ENCODE data around the gene SLC24A3.

DNA sequence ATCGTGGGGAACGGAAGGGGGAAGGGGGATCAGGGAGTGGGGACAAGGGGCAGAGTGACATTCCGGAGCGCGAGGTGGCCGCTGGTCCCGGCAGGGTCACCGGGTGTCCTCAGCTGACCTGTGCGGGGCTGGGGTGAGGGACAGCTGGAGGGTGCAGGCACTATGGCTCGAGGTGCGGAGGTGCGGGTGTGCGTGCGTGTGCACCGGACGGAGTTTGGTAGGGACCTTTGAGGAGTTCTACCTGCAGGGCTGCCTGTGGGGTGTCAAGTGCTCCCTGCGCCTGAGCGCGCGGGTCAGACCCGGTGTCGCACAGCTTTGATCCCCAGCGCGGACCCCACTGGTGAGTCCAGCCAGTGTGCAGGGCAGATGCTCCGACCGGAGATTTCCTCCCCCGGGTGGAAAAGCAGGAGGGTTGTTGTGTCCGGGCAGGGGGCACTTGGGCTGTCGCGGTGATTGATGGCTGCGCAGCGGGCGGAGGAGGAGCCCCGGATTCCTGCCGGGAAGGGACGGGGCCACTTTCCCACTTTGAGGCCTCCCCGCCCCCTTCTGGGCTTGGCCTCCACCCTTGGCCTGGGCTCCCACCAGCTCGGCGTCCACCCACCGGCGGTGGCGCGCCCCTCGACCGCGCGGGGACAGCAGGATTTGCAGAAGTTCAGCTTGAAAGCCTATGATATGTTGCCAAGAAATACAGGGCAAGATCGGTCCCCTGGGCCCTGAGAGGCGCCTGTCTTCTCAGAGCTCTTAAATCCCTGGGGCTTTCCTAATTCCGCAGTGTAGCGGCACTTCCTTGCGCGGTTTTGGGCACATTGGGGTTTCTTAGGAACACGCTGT is 546.3 kb downstream of the SLC24A3 start:
- TF ChIP-seq ZNF660 (tag by site-specific recombination; IDR thresholded peaks at IDR 0.05) (no peak), KLF16 (tag by site-specific recombination; IDR thresholded peaks at IDR 0.05) (no peak)
- TF ChIP-seq, protein P1, sequence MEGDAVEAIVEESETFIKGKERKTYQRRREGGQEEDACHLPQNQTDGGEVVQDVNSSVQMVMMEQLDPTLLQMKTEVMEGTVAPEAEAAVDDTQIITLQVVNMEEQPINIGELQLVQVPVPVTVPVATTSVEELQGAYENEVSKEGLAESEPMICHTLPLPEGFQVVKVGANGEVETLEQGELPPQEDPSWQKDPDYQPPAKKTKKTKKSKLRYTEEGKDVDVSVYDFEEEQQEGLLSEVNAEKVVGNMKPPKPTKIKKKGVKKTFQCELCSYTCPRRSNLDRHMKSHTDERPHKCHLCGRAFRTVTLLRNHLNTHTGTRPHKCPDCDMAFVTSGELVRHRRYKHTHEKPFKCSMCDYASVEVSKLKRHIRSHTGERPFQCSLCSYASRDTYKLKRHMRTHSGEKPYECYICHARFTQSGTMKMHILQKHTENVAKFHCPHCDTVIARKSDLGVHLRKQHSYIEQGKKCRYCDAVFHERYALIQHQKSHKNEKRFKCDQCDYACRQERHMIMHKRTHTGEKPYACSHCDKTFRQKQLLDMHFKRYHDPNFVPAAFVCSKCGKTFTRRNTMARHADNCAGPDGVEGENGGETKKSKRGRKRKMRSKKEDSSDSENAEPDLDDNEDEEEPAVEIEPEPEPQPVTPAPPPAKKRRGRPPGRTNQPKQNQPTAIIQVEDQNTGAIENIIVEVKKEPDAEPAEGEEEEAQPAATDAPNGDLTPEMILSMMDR (tag by site-specific recombination; IDR thresholded peaks at IDR 0.05): no peak
